Thoracic aorta (tissue), 2 donors: Measurements from ENCODE around the gene SOX9. TPM values are rescaled to one million over a fixed set of nuclear protein-coding genes. Genes with fewer than 3 reads are reported as not detected.

ENCODE experiments used
- ATAC-seq: fragments of 150-250 bp; one replicate; pipeline ENCODE4 v1.8.0; 2017; ENCODE audit warnings: low read depth; ENCODE audit not compliant: insufficient number of reproducible peaks, low FRiP score
- DNase-seq: peaks from one replicate; pipeline ENCODE4 v3.0.0-alpha.2; 2020; ENCODE audit warnings: low spot score
- H3K27ac ChIP-seq, 2 donors: fragments of 200-600 bp; sonication (generic); 1 replicate in 1 of 2; 2 replicates in 1 of 2; pipeline ENCODE4 v1.5.1; 2016; ENCODE audit warnings: mild to moderate bottlenecking in 2 of 2, moderate library complexity in 2 of 2
- H3K27me3 ChIP-seq: fragments of 200-600 bp; sonication (generic); replicated peaks from 2 replicates; pipeline ENCODE4 v1.6.0; 2016; ENCODE audit warnings: mild to moderate bottlenecking; ENCODE audit not compliant: insufficient read depth
- H3K36me3 ChIP-seq: fragments of 200-600 bp; sonication (generic); one replicate; pipeline ENCODE4 v1.5.1; 2016
- H3K4me1 ChIP-seq, 2 donors: fragments of 200-600 bp; sonication (generic); 1 replicate in 1 of 2; 2 replicates in 1 of 2; pipeline versions ENCODE4 v1.5.1 to v1.6.0; 2016; ENCODE audit warnings: low read depth in 2 of 2, mild to moderate bottlenecking in 1 of 2; ENCODE audit not compliant: control insufficient read depth in 1 of 2
- H3K4me3 ChIP-seq: fragments of 200-600 bp; sonication (generic); 2 replicates; pipeline ENCODE4 v1.5.1; 2016; ENCODE audit warnings: mild to moderate bottlenecking
- H3K9me3 ChIP-seq: fragments of 200-600 bp; sonication (generic); 2 replicates; pipeline ENCODE4 v1.5.1; 2016
- total RNA-seq, 2 donors: library from RNA; depleted of rRNA; stranded (reverse); fragments of >200 nt; gene quantifications; one replicate each; pipeline versions ENCODE4 v1.1.0 to v1.2.3, GENCODE V29; 2016
- TF ChIP-seq, protein P1 (sequence below): fragments of 200-600 bp; sonication (generic); IDR thresholded peaks from one replicate; pipeline ENCODE4 v1.5.1; 2019; ENCODE audit warnings: antibody characterized with exemption

The SOX9 gene
- total RNA-seq, 2 donors from 2014 or later = 1.2 to 3.6 TPM

- TF ChIP-seq, protein P1, sequence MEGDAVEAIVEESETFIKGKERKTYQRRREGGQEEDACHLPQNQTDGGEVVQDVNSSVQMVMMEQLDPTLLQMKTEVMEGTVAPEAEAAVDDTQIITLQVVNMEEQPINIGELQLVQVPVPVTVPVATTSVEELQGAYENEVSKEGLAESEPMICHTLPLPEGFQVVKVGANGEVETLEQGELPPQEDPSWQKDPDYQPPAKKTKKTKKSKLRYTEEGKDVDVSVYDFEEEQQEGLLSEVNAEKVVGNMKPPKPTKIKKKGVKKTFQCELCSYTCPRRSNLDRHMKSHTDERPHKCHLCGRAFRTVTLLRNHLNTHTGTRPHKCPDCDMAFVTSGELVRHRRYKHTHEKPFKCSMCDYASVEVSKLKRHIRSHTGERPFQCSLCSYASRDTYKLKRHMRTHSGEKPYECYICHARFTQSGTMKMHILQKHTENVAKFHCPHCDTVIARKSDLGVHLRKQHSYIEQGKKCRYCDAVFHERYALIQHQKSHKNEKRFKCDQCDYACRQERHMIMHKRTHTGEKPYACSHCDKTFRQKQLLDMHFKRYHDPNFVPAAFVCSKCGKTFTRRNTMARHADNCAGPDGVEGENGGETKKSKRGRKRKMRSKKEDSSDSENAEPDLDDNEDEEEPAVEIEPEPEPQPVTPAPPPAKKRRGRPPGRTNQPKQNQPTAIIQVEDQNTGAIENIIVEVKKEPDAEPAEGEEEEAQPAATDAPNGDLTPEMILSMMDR = no peak
- H3K36me3 ChIP-seq = no peaks in the 10 kb centered on the region
- H3K4me1 ChIP-seq = no peaks in the 10 kb centered on the region
- ATAC-seq = no peak
- H3K27me3 ChIP-seq = no peaks in the 10 kb centered on the region
- DNase-seq = no peak
- H3K27ac ChIP-seq = no peak overlapping the region
- H3K4me3 ChIP-seq = no peak overlapping the region
- no peaks in the 10 kb centered on the region for H3K9me3 ChIP-seq
Observed at GRCh38 chr17:72101526-72101925, 19.3 kb upstream of the SOX9 start.

- no peaks in the 10 kb centered on the region for H3K9me3 ChIP-seq
- no peak for ATAC-seq
- H3K27me3 ChIP-seq = no peaks in the 10 kb centered on the region
Observed at GRCh38 chr17:72102366-72102765, 18.5 kb upstream of the SOX9 start.

GRCh38 chr17:72104164-72104862 lies 16.5 kb upstream of the SOX9 start:
- H3K9me3 ChIP-seq = no peaks in the 10 kb centered on the region
- no peaks in the 10 kb centered on the region for H3K27me3 ChIP-seq
- H3K27ac ChIP-seq = no peak overlapping the region
- no peak for ATAC-seq
- no peaks in the 10 kb centered on the region for H3K36me3 ChIP-seq
- no peak overlapping the region for H3K4me3 ChIP-seq
- TF ChIP-seq, protein P1 = no peak
- DNase-seq = no peak
- H3K4me1 ChIP-seq = no peaks in the 10 kb centered on the region

More at GRCh38 chr17:72102366-72102765, 18.5 kb upstream of the SOX9 start:
- no peaks in the 10 kb centered on the region for H3K4me1 ChIP-seq
- no peak for DNase-seq
- H3K4me3 ChIP-seq = no peak overlapping the region
- no peak overlapping the region for H3K27ac ChIP-seq
- H3K36me3 ChIP-seq = no peaks in the 10 kb centered on the region
- TF ChIP-seq, protein P1 = no peak

DNA sequence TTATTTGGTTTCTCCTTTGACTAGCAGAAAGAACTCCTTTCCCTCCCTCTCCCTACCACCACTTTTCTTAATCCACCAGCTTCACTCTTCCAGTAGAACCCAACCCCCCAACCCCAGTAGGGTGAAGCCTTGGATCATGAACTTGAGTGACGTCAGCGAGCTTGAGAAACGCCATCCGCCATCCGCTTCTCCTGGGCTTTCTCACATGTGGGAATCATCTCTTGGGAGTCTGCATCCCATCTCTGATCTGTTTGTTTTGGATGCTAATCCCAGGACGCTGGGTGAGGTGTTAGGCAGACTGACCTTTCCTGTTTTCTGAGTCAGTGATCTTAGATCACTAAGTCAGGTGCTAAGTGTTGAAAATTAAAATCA lies 16.0 kb upstream of the SOX9 start:
- no peak for ATAC-seq

DNA sequence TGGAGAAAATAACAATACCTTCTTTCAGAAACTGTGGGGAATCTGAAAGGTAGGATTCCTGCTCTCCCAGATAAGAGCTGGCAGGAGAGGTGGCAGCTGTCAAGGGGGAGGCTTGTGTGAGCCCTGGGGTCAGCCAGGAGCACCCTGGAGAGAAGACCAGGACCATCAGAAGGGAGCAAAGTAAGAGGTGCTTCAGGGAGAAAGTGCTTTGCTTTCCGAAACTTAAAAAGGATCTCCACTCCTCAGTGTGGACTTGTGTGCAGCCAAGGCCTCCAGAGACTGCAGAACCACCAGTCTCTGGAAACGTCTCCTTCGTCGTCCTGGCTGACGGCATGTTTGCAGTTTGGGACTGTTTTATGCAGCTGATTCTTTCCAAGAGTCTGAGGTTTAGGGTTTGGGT lies 13.7 kb upstream of the SOX9 start:
- no peaks in the 10 kb centered on the region for H3K9me3 ChIP-seq
- H3K27ac ChIP-seq = no peak overlapping the region
- DNase-seq (no peak), ATAC-seq (no peak)
- H3K4me1 ChIP-seq = no peaks in the 10 kb centered on the region
- no peaks in the 10 kb centered on the region for H3K27me3 ChIP-seq
- no peaks in the 10 kb centered on the region for H3K36me3 ChIP-seq
- H3K4me3 ChIP-seq = no peak overlapping the region
- TF ChIP-seq, protein P1 = no peak

More for the DNA sequence above, 16.0 kb upstream of the SOX9 start:
- no peaks in the 10 kb centered on the region for H3K36me3 ChIP-seq
- H3K4me3 ChIP-seq = no peak overlapping the region
- H3K27ac ChIP-seq = no peak overlapping the region
- H3K27me3 ChIP-seq = no peaks in the 10 kb centered on the region
- no peaks in the 10 kb centered on the region for H3K4me1 ChIP-seq
- TF ChIP-seq, protein P1 = no peak
- DNase-seq = no peak
- H3K9me3 ChIP-seq = no peaks in the 10 kb centered on the region
